Mesothelial cell of epicardium (in vitro differentiated cells): Measurements from ENCODE around the gene FYB1. TPM values are rescaled to one million over a fixed set of nuclear protein-coding genes. Genes with fewer than 3 reads are reported as not detected.

ENCODE experiments used
- DNase-seq, 2 experiments: peaks; one replicate each; pipeline ENCODE4 v3.0.0; 2021; ENCODE audit warnings: low spot score in 2 of 2; ENCODE audit not compliant: unreplicated experiment in 2 of 2
- H3K27ac Mint-ChIP-seq: 2 replicates; pipeline ENCODE4 v1.8.0; 2021; ENCODE audit warnings: mixed read lengths
- H3K27me3 Mint-ChIP-seq: 2 replicates; pipeline ENCODE4 v1.8.0; 2021; ENCODE audit warnings: low read depth, mixed read lengths
- H3K36me3 Mint-ChIP-seq: 2 replicates; pipeline ENCODE4 v1.8.0; 2021; ENCODE audit warnings: mixed read lengths
- H3K4me1 Mint-ChIP-seq: 2 replicates; pipeline ENCODE4 v1.8.0; 2021; ENCODE audit warnings: mixed read lengths
- H3K4me3 Mint-ChIP-seq: 2 replicates; pipeline ENCODE4 v1.8.0; 2021; ENCODE audit warnings: mild to moderate bottlenecking, moderate library complexity, mixed read lengths
- H3K9me3 Mint-ChIP-seq: 2 replicates; pipeline ENCODE4 v1.8.0; 2021; ENCODE audit warnings: mixed read lengths
- CTCF ChIP-seq: fragments of 200-600 bp; sonication (generic); IDR thresholded peaks from one replicate; pipeline ENCODE4 v1.5.0; 2021; ENCODE audit warnings: antibody characterized with exemption; ENCODE audit not compliant: unreplicated experiment
- total RNA-seq: library from RNA; stranded (reverse); gene quantifications from 3 replicates; pipeline ENCODE4 v1.2.1, GENCODE V29; 2021

FYB1 gene
- total RNA-seq, 1 donor from 2014 or later = 1.5 TPM

GRCh38 chr5:39260095-39260494 lies 40.7 kb upstream of the FYB1 start:
- no peaks in the 10 kb centered on the region for H3K36me3 Mint-ChIP-seq
- H3K4me3 Mint-ChIP-seq = no peak overlapping the region
- no peak for TF ChIP-seq CTCF
- no peak overlapping the region for H3K27ac Mint-ChIP-seq
- H3K27me3 Mint-ChIP-seq = no peaks in the 10 kb centered on the region
- H3K9me3 Mint-ChIP-seq = no peaks in the 10 kb centered on the region
- no peaks in the 10 kb centered on the region for H3K4me1 Mint-ChIP-seq
- no peak for DNase-seq

- TF ChIP-seq CTCF = no peak
- Mint-ChIP-seq H3K27me3 (no peaks in the 10 kb centered on the region), H3K9me3 (no peaks in the 10 kb centered on the region), H3K36me3 (no peaks in the 10 kb centered on the region), H3K4me3 (no peak overlapping the region), H3K27ac (no peak overlapping the region), H3K4me1 (no peaks in the 10 kb centered on the region)
- DNase-seq = no peak
Measured at GRCh38 chr5:39257554-39257953, 38.2 kb upstream of the FYB1 start.

GRCh38 chr5:39256477-39257235 lies 37.3 kb upstream of the FYB1 start:
- no peaks in the 10 kb centered on the region for H3K4me1 Mint-ChIP-seq
- no peaks in the 10 kb centered on the region for H3K9me3 Mint-ChIP-seq
- no peak overlapping the region for H3K4me3 Mint-ChIP-seq
- no peak for DNase-seq
- H3K27me3 Mint-ChIP-seq = no peaks in the 10 kb centered on the region
- H3K36me3 Mint-ChIP-seq = no peaks in the 10 kb centered on the region
- H3K27ac Mint-ChIP-seq = no peak overlapping the region
- TF ChIP-seq CTCF = no peak

GRCh38 chr5:39255406-39255805 lies 36.0 kb upstream of the FYB1 start:
- no peak overlapping the region for H3K4me3 Mint-ChIP-seq
- H3K4me1 Mint-ChIP-seq = no peaks in the 10 kb centered on the region
- no peaks in the 10 kb centered on the region for H3K27me3 Mint-ChIP-seq
- no peak for DNase-seq
- no peaks in the 10 kb centered on the region for H3K36me3 Mint-ChIP-seq
- no peaks in the 10 kb centered on the region for H3K9me3 Mint-ChIP-seq
- no peak for TF ChIP-seq CTCF
- no peak overlapping the region for H3K27ac Mint-ChIP-seq

- H3K27me3 Mint-ChIP-seq = no peaks in the 10 kb centered on the region
- H3K27ac Mint-ChIP-seq = no peak overlapping the region
- no peak for TF ChIP-seq CTCF
- H3K36me3 Mint-ChIP-seq = no peaks in the 10 kb centered on the region
- no peak for DNase-seq
- no peak overlapping the region for H3K4me3 Mint-ChIP-seq
- H3K9me3 Mint-ChIP-seq = no peaks in the 10 kb centered on the region
- H3K4me1 Mint-ChIP-seq = no peaks in the 10 kb centered on the region
Measured at GRCh38 chr5:39254671-39255070, 35.3 kb upstream of the FYB1 start.
